ENCODE data around the gene FRAS1.

- TF ChIP-seq POLR2A (IDR thresholded peaks at IDR 0.05; ENCODE audit: low read depth, low read length) = no peak
- TF ChIP-seq, protein P1, sequence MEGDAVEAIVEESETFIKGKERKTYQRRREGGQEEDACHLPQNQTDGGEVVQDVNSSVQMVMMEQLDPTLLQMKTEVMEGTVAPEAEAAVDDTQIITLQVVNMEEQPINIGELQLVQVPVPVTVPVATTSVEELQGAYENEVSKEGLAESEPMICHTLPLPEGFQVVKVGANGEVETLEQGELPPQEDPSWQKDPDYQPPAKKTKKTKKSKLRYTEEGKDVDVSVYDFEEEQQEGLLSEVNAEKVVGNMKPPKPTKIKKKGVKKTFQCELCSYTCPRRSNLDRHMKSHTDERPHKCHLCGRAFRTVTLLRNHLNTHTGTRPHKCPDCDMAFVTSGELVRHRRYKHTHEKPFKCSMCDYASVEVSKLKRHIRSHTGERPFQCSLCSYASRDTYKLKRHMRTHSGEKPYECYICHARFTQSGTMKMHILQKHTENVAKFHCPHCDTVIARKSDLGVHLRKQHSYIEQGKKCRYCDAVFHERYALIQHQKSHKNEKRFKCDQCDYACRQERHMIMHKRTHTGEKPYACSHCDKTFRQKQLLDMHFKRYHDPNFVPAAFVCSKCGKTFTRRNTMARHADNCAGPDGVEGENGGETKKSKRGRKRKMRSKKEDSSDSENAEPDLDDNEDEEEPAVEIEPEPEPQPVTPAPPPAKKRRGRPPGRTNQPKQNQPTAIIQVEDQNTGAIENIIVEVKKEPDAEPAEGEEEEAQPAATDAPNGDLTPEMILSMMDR (IDR thresholded peaks at IDR 0.05; ENCODE audit: extremely low read depth in 1 of 2, insufficient read depth in 1 of 2, low read depth in 1 of 2, low read length in 2 of 2) = no peak
- no peak for TF ChIP-seq MAX (IDR thresholded peaks at IDR 0.05; ENCODE audit: insufficient read depth, insufficient read length)
- TF ChIP-seq POLR2AphosphoS5 (IDR thresholded peaks at IDR 0.05; ENCODE audit: insufficient read depth, low read depth, low read length) = no peak
- TF ChIP-seq EZH2 (IDR thresholded peaks at IDR 0.05; ENCODE audit: borderline replicate concordance, low read depth, low read length, severe bottlenecking) = no peak
- no peak for TF ChIP-seq MYC (IDR thresholded peaks at IDR 0.05; ENCODE audit: low read depth, low read length)
- peak; percentile 86 for TF ChIP-seq JUN (IDR thresholded peaks at IDR 0.05; ENCODE audit: borderline replicate concordance, insufficient read depth, insufficient read length, low read depth)
Measured at GRCh38 chr4:78569306-78569821, 512.2 kb downstream of the FRAS1 start.

Data from endothelial cell of umbilical vein (primary cell).